ENCODE results near the gene PSORS1C1. TPM values are rescaled to one million over a fixed set of nuclear protein-coding genes. Genes with fewer than 3 reads are reported as not detected.

The PSORS1C1 gene
- total RNA-seq, 2 donors from 2014 or later, result 0.41 to 3.2 TPM

DNA sequence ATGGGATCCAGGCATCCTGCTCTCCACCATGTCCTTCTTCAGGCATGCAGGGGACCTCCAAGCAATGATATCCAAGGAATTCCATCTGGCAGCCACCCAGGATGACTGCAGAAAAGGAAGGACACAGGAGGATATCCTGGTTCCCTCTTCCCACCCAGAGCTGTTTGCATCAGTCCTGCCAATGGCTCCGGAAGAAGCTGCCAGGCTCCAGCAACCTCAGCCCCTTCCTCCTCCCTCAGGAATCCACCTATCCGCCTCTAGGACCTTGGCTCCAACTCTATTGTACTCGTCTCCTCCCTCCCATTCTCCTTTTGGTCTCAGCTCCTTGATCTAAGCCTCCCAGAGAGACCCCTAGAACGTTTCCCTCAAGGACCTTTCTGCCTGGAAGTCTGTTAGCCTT, 25.0 kb downstream of the PSORS1C1 start:
- no peak for ATAC-seq
- no peak overlapping the region for H3K27ac Mint-ChIP-seq

DNA sequence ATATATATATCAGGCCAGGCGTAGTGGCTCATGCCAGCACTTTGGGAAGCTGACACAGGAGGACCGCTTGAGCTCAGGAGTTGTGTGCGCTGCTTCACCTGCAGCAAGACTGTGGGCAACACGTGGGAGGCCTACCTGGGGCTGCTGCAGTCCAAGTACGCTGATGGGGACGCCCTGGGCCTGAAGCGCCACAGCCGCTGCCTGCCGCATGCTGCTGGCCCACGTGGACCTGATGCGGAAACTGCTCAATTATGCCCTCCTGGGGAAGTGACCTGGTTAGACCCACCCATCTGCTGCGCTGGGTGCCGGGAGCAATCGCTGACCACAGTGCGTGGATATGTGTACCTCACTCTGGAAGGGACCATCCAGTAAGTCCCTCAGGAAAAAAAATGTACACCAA, 26.0 kb downstream of the PSORS1C1 start:
- H3K27ac Mint-ChIP-seq, result no peak overlapping the region
- DNase-seq (ENCODE audit: low spot score in 2 of 2), result no peak
- no peaks in the 10 kb centered on the region for H3K36me3 Mint-ChIP-seq
- no peak for ATAC-seq
- H3K9me3 Mint-ChIP-seq, result no peaks in the 10 kb centered on the region

More for the DNA sequence above, 25.0 kb downstream of the PSORS1C1 start:
- DNase-seq (ENCODE audit: low spot score in 2 of 2), result no peak
- H3K9me3 Mint-ChIP-seq, result no peaks in the 10 kb centered on the region
- H3K36me3 Mint-ChIP-seq, result no peaks in the 10 kb centered on the region

DNA sequence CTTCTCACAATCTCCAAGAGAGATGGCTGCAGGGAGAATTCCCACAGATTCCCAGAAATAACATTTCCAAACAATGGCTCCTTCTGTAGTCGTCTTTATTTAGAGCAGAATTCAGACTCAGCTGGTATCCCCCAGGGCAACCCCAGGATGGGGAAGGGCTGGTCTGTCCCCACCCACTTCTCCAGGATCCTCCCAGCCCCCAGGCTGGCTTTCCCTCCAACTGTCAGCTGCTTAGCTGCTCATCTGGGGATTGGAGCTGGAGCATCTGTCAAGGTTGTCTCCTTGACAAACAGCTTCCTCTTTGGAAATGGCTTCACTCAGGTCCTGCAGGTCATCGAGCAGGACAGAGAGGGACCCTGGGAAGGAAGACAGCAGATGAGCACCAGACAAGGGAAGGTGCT, 27.8 kb downstream of the PSORS1C1 start:
- H3K9me3 Mint-ChIP-seq, result no peaks in the 10 kb centered on the region
- no peaks in the 10 kb centered on the region for H3K36me3 Mint-ChIP-seq
- ATAC-seq (no peak), DNase-seq (ENCODE audit: low spot score in 2 of 2) (no peak)
- peak overlapping the region in 1 of 2 donors; percentile 39 for H3K27ac Mint-ChIP-seq

GRCh38 chr6:31143148-31143547, 28.5 kb downstream of the PSORS1C1 start:
- DNase-seq (ENCODE audit: low spot score in 2 of 2) (no peak), ATAC-seq (no peak)
- H3K36me3 Mint-ChIP-seq, result no peaks in the 10 kb centered on the region
- no peaks in the 10 kb centered on the region for H3K9me3 Mint-ChIP-seq
- H3K27ac Mint-ChIP-seq, result peak overlapping the region in 1 of 2 donors; percentile 13

GRCh38 chr6:31144296-31144969, 29.8 kb downstream of the PSORS1C1 start:
- ATAC-seq (no peak), DNase-seq (ENCODE audit: low spot score in 2 of 2) (no peak)
- no peaks in the 10 kb centered on the region for H3K9me3 Mint-ChIP-seq
- no peaks in the 10 kb centered on the region for H3K36me3 Mint-ChIP-seq
- no peak overlapping the region for H3K27ac Mint-ChIP-seq

DNA sequence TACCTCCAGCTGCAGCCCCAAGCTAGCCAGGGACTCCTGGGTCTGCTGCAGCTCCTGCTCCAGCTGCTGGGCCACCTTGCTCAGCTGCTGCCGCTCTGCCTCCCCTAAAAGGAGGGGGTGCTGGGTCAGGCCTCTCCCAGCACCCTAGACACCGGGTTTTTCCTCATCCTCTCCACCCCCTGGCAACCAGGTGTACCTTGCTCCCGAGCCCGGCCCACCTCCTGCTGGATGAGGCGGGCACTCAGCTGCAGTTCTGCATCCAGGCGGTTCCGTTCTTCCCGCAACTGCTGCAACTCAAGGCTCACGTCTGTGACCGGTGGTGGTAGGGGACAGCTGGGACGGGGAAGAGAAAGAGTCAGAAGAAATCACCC, 30.4 kb downstream of the PSORS1C1 start:
- DNase-seq (ENCODE audit: low spot score in 2 of 2) (no peak), ATAC-seq (no peak)
- Mint-ChIP-seq H3K9me3 (no peaks in the 10 kb centered on the region), H3K36me3 (no peaks in the 10 kb centered on the region), H3K27ac (no peak overlapping the region)

- Mint-ChIP-seq H3K9me3 (no peaks in the 10 kb centered on the region), H3K36me3 (no peaks in the 10 kb centered on the region), H3K27ac (no peak overlapping the region)
- ATAC-seq, result no peak
- DNase-seq (ENCODE audit: low spot score in 2 of 2), result no peak
These were observed 30.8 kb downstream of the PSORS1C1 start for GRCh38 chr6:31145386-31145785.

GRCh38 chr6:31149827-31150447, 35.3 kb downstream of the PSORS1C1 start:
- DNase-seq (ENCODE audit: low spot score in 2 of 2) (no peak), ATAC-seq (no peak)
- Mint-ChIP-seq H3K9me3 (no peaks in the 10 kb centered on the region), H3K27ac (peak overlapping the region in 1 of 2 donors; percentile 50), H3K36me3 (no peaks in the 10 kb centered on the region)

- no peak for DNase-seq (ENCODE audit: low spot score in 2 of 2)
- Mint-ChIP-seq H3K9me3 (no peaks in the 10 kb centered on the region), H3K27ac (peak overlapping the region in 1 of 2 donors; percentile 63), H3K36me3 (peaks cover 0 to 7% of the 10 kb centered on the region in 2 donors)
- no peak for ATAC-seq
These were observed 38.2 kb downstream of the PSORS1C1 start for GRCh38 chr6:31152781-31153180.

DNA sequence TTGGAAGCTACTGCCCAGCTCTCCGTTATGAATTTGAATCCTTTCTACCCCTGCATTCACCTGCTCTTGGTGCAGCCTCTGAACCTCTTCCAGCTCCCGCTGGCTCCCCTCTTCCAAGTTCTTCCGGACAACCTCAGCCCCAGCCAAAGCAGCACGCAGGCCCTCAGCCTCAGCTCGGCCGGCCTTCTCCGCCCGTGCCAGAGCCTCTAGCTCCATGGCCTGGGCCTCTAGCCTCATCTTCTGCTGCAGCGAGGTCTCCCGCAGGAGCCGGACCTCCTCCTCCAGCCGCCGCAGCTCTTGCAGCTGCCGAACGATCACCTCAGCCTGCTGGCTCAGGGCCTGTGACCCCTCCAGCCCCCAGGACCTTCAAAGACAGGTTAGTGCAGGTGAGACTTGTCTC, 39.8 kb downstream of the PSORS1C1 start:
- Mint-ChIP-seq H3K27ac (no peak overlapping the region), H3K9me3 (no peaks in the 10 kb centered on the region), H3K36me3 (peaks cover 12 to 22% of the 10 kb centered on the region in 2 donors)
- DNase-seq (ENCODE audit: low spot score in 2 of 2) (no peak), ATAC-seq (no peak)

GRCh38 chr6:31156641-31157040, 42.0 kb downstream of the PSORS1C1 start:
- H3K36me3 Mint-ChIP-seq, result peaks cover 25 to 36% of the 10 kb centered on the region in 2 donors
- no peaks in the 10 kb centered on the region for H3K9me3 Mint-ChIP-seq
- H3K27ac Mint-ChIP-seq, result peak overlapping the region in 1 of 2 donors; percentile 89
- DNase-seq (ENCODE audit: low spot score in 2 of 2) (no peak), ATAC-seq (no peak)

DNA sequence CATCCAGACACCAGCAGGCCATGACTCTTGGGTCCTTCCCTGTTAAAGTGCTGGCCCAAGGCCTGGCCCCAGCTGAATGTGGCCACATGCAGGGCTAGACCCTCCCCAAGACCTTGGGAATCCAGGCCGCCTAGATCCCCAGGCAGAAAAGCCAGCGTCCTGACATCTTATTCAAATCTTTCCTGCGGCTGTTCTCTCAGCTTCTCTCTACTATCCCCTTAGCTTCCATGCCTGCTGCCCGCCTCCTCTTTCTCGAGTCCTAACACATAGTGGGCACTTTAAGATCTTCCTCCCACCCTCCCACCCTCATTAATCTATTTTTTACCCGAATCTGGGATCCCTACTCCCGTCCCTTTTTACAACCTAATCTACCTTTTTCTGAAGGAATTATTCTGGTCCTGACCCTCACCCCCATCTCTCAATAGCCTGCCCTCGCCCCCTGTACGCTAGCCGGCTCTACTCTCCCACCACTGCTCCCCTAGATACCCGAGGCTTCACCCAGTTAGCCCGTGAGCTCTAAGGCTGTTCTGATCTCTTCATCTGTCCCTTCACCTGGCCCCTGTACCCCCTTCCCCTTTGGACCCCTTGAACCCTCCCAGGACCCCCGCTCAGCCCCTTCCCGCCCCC, 43.0 kb downstream of the PSORS1C1 start, which contains the start of gene CCHCR1:
CCHCR1 (minus strand) TSS at position 290 of the 627 bp plus-strand sequence; CDS start at position 88, 202 bp downstream.
- peaks cover 35 to 46% of the 10 kb centered on the region in 2 donors for H3K36me3 Mint-ChIP-seq
- DNase-seq (ENCODE audit: low spot score in 2 of 2) (no peak), ATAC-seq (no peak)
- H3K9me3 Mint-ChIP-seq, result no peaks in the 10 kb centered on the region
- peak within 1 kb of the TSS; percentile 89 to 98 for H3K27ac Mint-ChIP-seq

DNA sequence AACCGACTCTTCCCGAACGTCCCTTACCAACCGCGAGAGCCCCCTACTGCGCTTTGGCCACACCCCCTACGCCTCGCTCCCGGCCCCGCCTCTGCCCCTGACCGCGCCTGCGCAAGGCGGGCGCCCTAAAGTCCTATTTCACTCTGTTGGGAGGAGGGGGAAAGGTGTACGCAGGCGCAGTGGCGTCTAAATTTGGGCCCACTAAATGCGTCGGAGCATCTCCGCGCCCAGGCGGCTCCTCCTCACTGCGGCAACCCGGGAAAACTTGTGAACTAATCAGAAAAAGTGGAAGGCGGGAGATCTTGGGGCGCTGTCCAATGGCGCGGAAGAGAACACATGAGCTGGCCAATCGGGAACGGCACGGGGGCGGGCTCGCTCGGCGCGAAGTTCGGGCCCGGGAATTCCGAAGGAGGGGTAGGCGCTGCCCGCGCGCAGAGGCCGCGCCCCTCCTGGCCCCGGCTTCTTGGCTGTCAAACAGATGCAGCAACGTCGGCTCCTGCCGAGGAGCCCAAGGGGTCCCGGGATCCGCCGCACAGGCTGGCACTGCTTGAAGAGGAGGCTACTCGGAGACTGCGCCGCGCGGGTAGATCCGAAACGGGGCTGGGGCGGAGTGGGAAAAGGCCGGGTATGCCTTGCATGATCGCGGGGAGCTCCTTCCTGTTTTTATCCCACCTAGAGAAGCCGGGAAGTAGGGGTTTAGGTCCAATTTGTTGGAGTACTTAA, 43.7 kb downstream of the PSORS1C1 start, which contains the start of gene TCF19:
TCF19 (plus strand) TSS at position 450 of the 723 bp plus-strand sequence. CDS start 881 bp downstream, outside the sequence.
- Mint-ChIP-seq H3K36me3 (peaks cover 40 to 53% of the 10 kb centered on the region in 2 donors), H3K9me3 (no peaks in the 10 kb centered on the region), H3K27ac (peak within 1 kb of the TSS; percentile 89 to 98)
- ATAC-seq, result peak; percentile 94 to 95
- DNase-seq (ENCODE audit: low spot score in 2 of 2), result peak; percentile 99

GRCh38 chr6:31158863-31159855, 44.6 kb downstream of the PSORS1C1 start:
- ATAC-seq (peak; percentile 16 to 36), DNase-seq (ENCODE audit: low spot score in 2 of 2) (peak in 1 of 2 donors; percentile 35)
- no peaks in the 10 kb centered on the region for H3K9me3 Mint-ChIP-seq
- H3K27ac Mint-ChIP-seq, result peak overlapping the region; percentile 89 to 98
- peaks cover 40 to 55% of the 10 kb centered on the region in 2 donors for H3K36me3 Mint-ChIP-seq

DNA sequence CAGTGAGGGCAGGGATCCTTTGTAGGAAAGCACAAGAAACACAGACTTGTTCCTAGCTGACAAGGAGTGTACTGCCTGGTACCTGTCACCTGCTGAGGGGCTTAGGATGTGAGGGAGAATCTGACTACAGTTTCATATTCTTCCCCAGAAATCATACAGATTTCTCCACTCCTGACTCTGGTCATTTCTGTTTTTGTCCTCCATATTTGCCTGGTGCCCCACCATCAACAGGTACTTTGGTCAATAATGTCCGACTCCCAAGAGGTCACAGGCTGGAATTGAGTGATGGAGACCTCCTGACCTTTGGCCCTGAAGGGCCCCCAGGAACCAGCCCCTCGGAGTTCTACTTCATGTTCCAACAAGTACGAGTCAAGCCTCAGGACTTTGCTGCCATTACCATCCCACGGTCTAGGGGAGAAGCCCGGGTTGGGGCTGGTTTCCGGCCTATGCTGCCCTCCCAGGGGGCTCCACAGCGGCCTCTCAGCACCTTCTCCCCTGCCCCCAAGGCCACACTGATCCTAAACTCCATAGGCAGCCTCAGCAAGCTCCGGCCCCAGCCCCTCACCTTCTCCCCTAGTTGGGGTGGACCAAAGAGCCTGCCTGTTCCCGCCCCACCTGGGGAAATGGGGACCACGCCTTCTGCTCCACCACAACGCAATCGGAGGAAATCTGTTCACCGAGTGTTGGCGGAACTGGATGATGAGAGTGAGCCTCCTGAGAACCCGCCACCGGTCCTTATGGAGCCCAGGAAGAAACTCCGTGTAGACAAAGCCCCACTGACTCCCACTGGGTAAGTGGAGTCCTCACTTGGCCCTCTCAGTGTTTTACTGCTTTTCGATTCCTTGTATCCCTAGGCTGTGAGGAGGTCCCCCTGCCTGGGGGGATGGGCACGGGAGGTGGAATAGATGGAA, 46.9 kb downstream of the PSORS1C1 start:
- Mint-ChIP-seq H3K27ac (peak overlapping the region in 1 of 2 donors; percentile 81), H3K36me3 (peaks cover 40 to 55% of the 10 kb centered on the region in 2 donors), H3K9me3 (no peaks in the 10 kb centered on the region)
- no peak for ATAC-seq
- no peak for DNase-seq (ENCODE audit: low spot score in 2 of 2)
